Measurements from ENCODE around the gene KRTAP5-2. TPM values are rescaled to one million over a fixed set of nuclear protein-coding genes. Genes with fewer than 3 reads are reported as not detected.

The KRTAP5-2 gene
- total RNA-seq, 4 donors from 2014 or later = not detected

DNA sequence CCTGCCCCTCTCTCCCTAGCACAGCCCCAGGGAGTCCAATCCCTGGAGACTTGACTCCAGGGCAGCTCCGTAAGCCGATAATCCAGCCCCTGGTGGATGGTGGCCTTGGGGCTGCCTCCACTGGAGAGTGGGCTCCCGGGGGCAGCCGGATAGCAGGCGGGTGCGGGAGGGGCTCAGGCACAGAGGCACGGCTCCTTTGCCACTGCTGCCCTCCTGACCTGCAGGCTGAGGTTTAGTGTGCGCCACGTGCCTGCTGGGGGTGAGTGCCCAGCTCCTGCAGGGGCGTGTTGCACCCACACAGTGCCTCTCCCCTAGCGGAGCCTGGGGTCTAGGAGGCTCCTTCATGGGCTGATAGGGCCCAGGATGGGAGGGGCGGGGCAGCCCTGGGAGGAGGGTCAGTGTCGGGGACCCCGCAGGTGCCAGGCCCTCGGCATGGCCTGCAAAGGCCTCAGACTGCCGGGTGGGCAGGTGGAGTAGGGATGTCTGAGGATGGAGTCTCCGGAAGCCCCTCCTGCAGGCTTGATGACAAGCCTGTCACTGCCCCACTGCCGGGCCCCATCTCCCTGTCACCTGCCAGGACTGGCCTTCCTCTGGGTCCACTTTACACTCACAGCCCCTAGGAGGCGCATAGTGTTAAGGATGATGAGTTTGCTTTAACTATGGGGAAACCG lies 31.6 kb downstream of the KRTAP5-2 start:
- intact Hi-C loops (cut with DNase I) = no loop called here
- TF ChIP-seq POLR2A (IDR thresholded peaks at IDR 0.05) = no peak
- TF ChIP-seq, protein P1, sequence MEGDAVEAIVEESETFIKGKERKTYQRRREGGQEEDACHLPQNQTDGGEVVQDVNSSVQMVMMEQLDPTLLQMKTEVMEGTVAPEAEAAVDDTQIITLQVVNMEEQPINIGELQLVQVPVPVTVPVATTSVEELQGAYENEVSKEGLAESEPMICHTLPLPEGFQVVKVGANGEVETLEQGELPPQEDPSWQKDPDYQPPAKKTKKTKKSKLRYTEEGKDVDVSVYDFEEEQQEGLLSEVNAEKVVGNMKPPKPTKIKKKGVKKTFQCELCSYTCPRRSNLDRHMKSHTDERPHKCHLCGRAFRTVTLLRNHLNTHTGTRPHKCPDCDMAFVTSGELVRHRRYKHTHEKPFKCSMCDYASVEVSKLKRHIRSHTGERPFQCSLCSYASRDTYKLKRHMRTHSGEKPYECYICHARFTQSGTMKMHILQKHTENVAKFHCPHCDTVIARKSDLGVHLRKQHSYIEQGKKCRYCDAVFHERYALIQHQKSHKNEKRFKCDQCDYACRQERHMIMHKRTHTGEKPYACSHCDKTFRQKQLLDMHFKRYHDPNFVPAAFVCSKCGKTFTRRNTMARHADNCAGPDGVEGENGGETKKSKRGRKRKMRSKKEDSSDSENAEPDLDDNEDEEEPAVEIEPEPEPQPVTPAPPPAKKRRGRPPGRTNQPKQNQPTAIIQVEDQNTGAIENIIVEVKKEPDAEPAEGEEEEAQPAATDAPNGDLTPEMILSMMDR (IDR thresholded peaks at IDR 0.05) = no peak
- WGBS, 2 donors = 70 to 80% methylated on average over 2 to 8 of the region's 20 CpGs
- no peak overlapping the region for H3K4me3 ChIP-seq
- DNase-seq = no peak
- peaks cover 0 to 49% (median 0%) of the 10 kb centered on the region in 4 donors for H3K27me3 ChIP-seq
- H3K27ac ChIP-seq = no peak overlapping the region
- H3K36me3 ChIP-seq = no peaks in the 10 kb centered on the region
- no peaks in the 10 kb centered on the region for H3K9me3 ChIP-seq
- peaks cover 0 to 35% (median 19%) of the 10 kb centered on the region in 3 donors for H3K4me1 ChIP-seq

DNA sequence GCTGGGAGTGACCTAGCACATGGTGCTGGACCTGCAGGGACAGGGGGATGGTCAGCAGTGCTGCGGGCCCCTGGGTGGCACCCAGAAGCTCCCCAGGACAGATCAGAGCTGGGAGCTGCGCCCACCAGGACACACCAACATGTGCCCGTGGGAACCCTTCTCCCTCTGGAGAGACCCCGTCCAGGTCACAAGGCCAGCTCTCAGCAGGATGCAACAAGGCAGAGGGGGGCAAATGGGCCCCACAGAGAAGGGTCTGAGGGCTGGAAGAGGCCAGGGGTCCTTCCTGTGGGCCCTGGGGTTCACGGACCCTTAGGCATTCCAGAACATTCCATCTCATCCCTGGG lies 32.2 kb downstream of the KRTAP5-2 start:
- H3K27me3 ChIP-seq = peaks cover 0 to 42% (median 0%) of the 10 kb centered on the region in 4 donors
- H3K36me3 ChIP-seq = no peaks in the 10 kb centered on the region
- TF ChIP-seq, protein P1 (IDR thresholded peaks at IDR 0.05) = no peak
- no peak for TF ChIP-seq POLR2A (IDR thresholded peaks at IDR 0.05)
- H3K4me3 ChIP-seq = no peak overlapping the region
- H3K9me3 ChIP-seq = no peaks in the 10 kb centered on the region
- H3K27ac ChIP-seq = no peak overlapping the region
- 90% methylated on average over 2 of the region's 5 CpGs; no CpG with 5 or more reads in 1 of the 2 donors for WGBS, 2 donors
- H3K4me1 ChIP-seq = peaks cover 0 to 29% (median 14%) of the 10 kb centered on the region in 3 donors
- intact Hi-C loops (cut with DNase I) = no loop called here
- DNase-seq = no peak

DNA sequence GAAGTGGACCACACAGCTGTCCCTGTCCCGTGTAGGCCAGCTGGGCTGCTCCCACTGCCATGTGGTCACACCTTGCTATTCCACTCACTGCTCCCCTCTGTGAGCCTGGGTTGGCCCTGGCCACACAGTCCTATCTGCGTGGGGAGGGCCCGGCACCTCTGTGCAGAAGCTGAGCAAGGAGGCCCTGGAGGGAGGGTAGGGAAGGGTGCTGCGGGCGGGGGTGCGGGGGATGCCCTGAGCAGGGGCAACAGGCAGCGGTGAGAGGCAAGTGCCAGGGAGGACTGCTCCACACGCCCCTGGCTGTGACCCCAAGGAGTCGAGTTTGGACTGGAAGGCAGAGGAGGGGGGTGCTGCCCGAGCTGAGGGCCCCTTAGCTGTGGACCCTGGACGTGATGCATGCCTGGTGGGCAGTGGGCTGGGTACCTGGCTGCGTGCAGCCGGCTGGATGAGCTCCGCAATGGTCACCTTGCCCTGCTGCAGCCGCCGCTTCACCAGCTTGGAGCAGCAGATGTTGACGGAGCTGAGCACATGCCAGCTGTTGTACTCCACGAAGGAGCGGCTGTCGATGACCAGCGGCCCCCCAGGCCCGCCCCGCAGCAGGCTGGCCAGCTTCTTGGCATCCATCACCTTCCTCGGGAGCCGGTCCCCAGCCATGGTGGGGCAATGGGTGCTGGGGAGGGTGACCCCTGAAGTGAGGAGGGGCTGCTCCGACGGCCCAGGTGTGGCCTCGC lies 32.8 kb downstream of the KRTAP5-2 start:
- 40 to 55% methylated on average over 2 to 4 of the region's 28 CpGs for WGBS, 2 donors
- Histone ChIP-seq H3K36me3 (no peaks in the 10 kb centered on the region), H3K9me3 (no peaks in the 10 kb centered on the region), H3K27me3 (peaks cover 0 to 38% (median 0%) of the 10 kb centered on the region in 4 donors), H3K4me3 (no peak overlapping the region), H3K4me1 (peaks cover 0 to 23% (median 9%) of the 10 kb centered on the region in 3 donors), H3K27ac (peak overlapping the region in 1 of 4 donors; percentile 58)
- no peak for TF ChIP-seq POLR2A (IDR thresholded peaks at IDR 0.05)
- TF ChIP-seq, protein P1 (IDR thresholded peaks at IDR 0.05) = no peak
- intact Hi-C loops (cut with DNase I) = no loop called here
- DNase-seq = no peak

DNA sequence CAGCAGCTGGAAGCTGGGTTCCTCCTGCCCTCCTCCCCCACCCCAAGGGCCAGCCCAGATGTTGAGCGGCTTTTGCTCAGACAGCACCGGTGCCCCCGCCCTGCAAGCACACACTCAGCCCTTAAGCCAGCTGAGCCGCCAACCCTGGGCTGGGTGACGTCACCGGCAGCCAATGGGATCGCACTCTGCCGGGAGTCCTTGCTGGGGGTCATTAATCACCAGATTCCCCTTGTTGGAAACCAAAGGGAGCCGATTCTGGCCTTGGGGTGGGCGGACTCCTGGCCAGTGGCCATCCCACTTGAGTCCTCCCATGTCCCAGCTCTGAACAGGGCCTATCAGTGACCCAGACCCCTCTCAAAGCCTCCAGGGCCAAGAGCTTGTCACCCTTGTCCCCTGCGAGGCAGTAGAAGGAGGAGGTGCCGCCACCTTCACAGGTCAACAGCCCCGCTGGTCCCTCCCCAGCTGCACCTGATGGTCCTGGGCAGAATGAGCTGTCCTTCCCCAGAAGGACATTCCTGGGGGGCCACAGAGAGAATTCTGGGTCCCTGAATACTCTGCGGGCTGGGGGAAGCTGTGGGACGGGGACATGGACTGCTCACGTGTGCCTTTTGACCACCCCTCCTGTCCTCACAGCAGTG lies 33.4 kb downstream of the KRTAP5-2 start:
- Histone ChIP-seq H3K9me3 (no peaks in the 10 kb centered on the region), H3K27ac (peak overlapping the region in 1 of 4 donors; percentile 58), H3K4me3 (no peak overlapping the region), H3K27me3 (peaks cover 0 to 38% (median 0%) of the 10 kb centered on the region in 4 donors), H3K4me1 (peaks cover 2 to 25% (median 11%) of the 10 kb centered on the region in 3 donors), H3K36me3 (no peaks in the 10 kb centered on the region)
- WGBS, 2 donors = 4 to 70% methylated on average over 2 to 3 of the region's 16 CpGs
- intact Hi-C loops (cut with DNase I) = no loop called here
- DNase-seq = no peak
- no peak for TF ChIP-seq POLR2A (IDR thresholded peaks at IDR 0.05)
- TF ChIP-seq, protein P1 (IDR thresholded peaks at IDR 0.05) = no peak
